Keratinocyte (primary cell): Measurements from ENCODE around the gene FOXJ3. TPM values are rescaled to one million over a fixed set of nuclear protein-coding genes. Genes with fewer than 3 reads are reported as not detected.

Experiments used
- DNase-seq: peaks from one replicate; pipeline ENCODE4 v3.0.0-alpha.2; 2011; ENCODE audit warnings: low read depth, missing footprints, low spot score
- FAIRE-seq: peaks from 2 replicates; lab custom pipeline; 2011; peaks lifted over from hg19 to GRCh38; lab: Jason Lieb, UNC
- H2AFZ ChIP-seq: 2 replicates; pipeline ENCODE4 v1.6.0; 2012; ENCODE audit warnings: low read length, control low read depth, inconsistent platforms; ENCODE audit not compliant: control insufficient read depth
- H3K27ac ChIP-seq: 2 replicates; pipeline ENCODE4 v1.5.1; 2011; ENCODE audit warnings: low read length; ENCODE audit not compliant: control insufficient read depth, insufficient read depth
- H3K27me3 ChIP-seq: 3 replicates; pipeline ENCODE4 v1.6.0; 2011; ENCODE audit warnings: low read length; ENCODE audit not compliant: control insufficient read depth, insufficient read depth; ENCODE audit errors: extremely low read depth
- H3K36me3 ChIP-seq, 2 experiments: 2 replicates in 1 of 2; 3 replicates in 1 of 2; pipeline ENCODE4 v1.5.1; 2011; ENCODE audit warnings: low read length in 2 of 2, mild to moderate bottlenecking in 1 of 2; ENCODE audit not compliant: control insufficient read depth in 2 of 2, insufficient read depth in 2 of 2; ENCODE audit errors: extremely low read depth in 1 of 2
- H3K4me1 ChIP-seq: 3 replicates; pipeline ENCODE4 v1.5.1; 2011; ENCODE audit warnings: low read length; ENCODE audit not compliant: control insufficient read depth, insufficient read depth; ENCODE audit errors: extremely low read depth
- H3K4me2 ChIP-seq: 3 replicates; pipeline ENCODE4 v1.6.0; 2011; ENCODE audit warnings: low read depth, low read length; ENCODE audit not compliant: control insufficient read depth, insufficient read depth; ENCODE audit errors: extremely low read depth
- H3K4me3 ChIP-seq, 3 experiments: fragments of 200-600 bp in 1 of 3; sonication (generic) in 1 of 3; 2 replicates in 2 of 3; 3 replicates in 1 of 3; pipeline ENCODE4 v1.5.1; 2011 to 2016; ENCODE audit warnings: low read length in 3 of 3, mild to moderate bottlenecking in 3 of 3, control low read depth in 2 of 3, inconsistent platforms in 1 of 3, low read depth in 1 of 3, mixed read lengths in 1 of 3, mixed run types in 1 of 3, moderate library complexity in 1 of 3; ENCODE audit not compliant: control insufficient read depth in 2 of 3, insufficient read depth in 2 of 3; ENCODE audit errors: extremely low read depth in 1 of 3
- H3K79me2 ChIP-seq: 2 replicates; pipeline ENCODE4 v1.6.0; 2012; ENCODE audit warnings: low read length; ENCODE audit not compliant: control insufficient read depth, insufficient read depth
- H3K9ac ChIP-seq: 3 replicates; pipeline ENCODE4 v1.6.0; 2011; ENCODE audit warnings: low read length; ENCODE audit not compliant: control insufficient read depth, insufficient read depth; ENCODE audit errors: extremely low read depth
- H3K9me1 ChIP-seq: 3 replicates; pipeline ENCODE4 v1.6.0; 2011; ENCODE audit warnings: low read length; ENCODE audit not compliant: control insufficient read depth, insufficient read depth; ENCODE audit errors: extremely low read depth
- H3K9me3 ChIP-seq: 2 replicates; pipeline ENCODE4 v1.5.1; 2012; ENCODE audit warnings: low read depth, low read length; ENCODE audit not compliant: control insufficient read depth
- H4K20me1 ChIP-seq: 3 replicates; pipeline ENCODE4 v1.6.0; 2011; ENCODE audit warnings: low read length; ENCODE audit not compliant: control insufficient read depth, insufficient read depth; ENCODE audit errors: extremely low read depth
- CTCF ChIP-seq, 3 experiments: IDR thresholded peaks in 1 of 3; conservative IDR thresholded peaks in 1 of 3; optimal IDR thresholded peaks in 1 of 3; 2 replicates in 2 of 3; 3 replicates in 1 of 3; pipeline versions ENCODE3 to v1.5.1; 2011; ENCODE audit warnings: low read length in 3 of 3, mild to moderate bottlenecking in 3 of 3, moderate library complexity in 2 of 3, control low read depth in 1 of 3, inconsistent platforms in 1 of 3; ENCODE audit not compliant: insufficient read depth in 2 of 3; ENCODE audit errors: extremely low read depth in 1 of 3
- EZH2 ChIP-seq: IDR thresholded peaks from one replicate; pipeline ENCODE4 v1.6.1; 2012; ENCODE audit warnings: inconsistent platforms, mild to moderate bottlenecking, low read length, moderate library complexity
- dilution Hi-C: fragments of 300-500 bp; cut with MboI; formaldehyde crosslinking; loops from one replicate; pipeline ENCODE4 v1.7.0; 2020; ENCODE audit warnings: low sequenced_read_pairs; ENCODE audit not compliant: extremely low pct_ligation_motif_present
- polyA minus RNA-seq, 3 experiments: library from RNA; depleted of rRNA, polyadenylated mRNA; stranded (reverse); fragments of >200 nt; gene quantifications; 1 replicate in 1 of 3; 2 replicates in 1 of 3; 3 replicates in 1 of 3; pipeline ENCODE4 v1.2.3, GENCODE V29; 2011
- polyA plus RNA-seq, 5 experiments: library from polyadenylated mRNA; depleted of rRNA in 3 of 5; stranded (reverse) in 3 of 5; stranded (forward) in 1 of 5; unstranded in 1 of 5; fragments of >200 nt; gene quantifications; 1 replicate in 1 of 5; 2 replicates in 3 of 5; 3 replicates in 1 of 5; pipeline versions ENCODE4 v1.2.1 to v1.2.3, GENCODE V29; 2011 to 2012; ENCODE audit warnings: missing spikeins in 2 of 5, low read depth in 1 of 5, low replicate concordance in 1 of 5

The FOXJ3 gene
- 26.7 to 40.2 TPM (median 30.2 TPM) in 3 replicates for polyA plus RNA-seq
- polyA plus RNA-seq (2011; ENCODE audit: low read depth) = 17.4 TPM
- polyA plus RNA-seq (2011; cell fraction: cytosol; rRNA removed) = 14.9 and 25.9 TPM in 2 replicates
- polyA plus RNA-seq (2011; cell fraction: nucleus; rRNA removed) = 56.6 and 57.9 TPM in 2 replicates
- 17.6 and 20.7 TPM in 2 replicates for polyA plus RNA-seq (2012; ENCODE audit: low replicate concordance)
- polyA minus RNA-seq = 29.2 to 60.9 TPM (median 55.4 TPM) in 3 replicates
- 20.7 TPM for polyA minus RNA-seq (2011; cell fraction: cytosol; rRNA and poly(A)+ RNA removed)
- polyA minus RNA-seq (2011; cell fraction: nucleus; rRNA and poly(A)+ RNA removed) = 19.0 and 66.6 TPM in 2 replicates

- Histone ChIP-seq H3K27me3 (no peaks in the 10 kb centered on the region), H3K9ac (peak within 1 kb of the TSS; percentile 93), H3K4me3 (peak within 1 kb of the TSS; percentile 72 to 99 (median 87)), H3K4me2 (peak within 1 kb of the TSS; percentile 91), H3K36me3 (no peaks in the 10 kb centered on the region), H3K27ac (peak within 1 kb of the TSS; percentile 87), H3K9me3 (no peaks in the 10 kb centered on the region), H4K20me1 (peaks cover 3% of the 10 kb centered on the region), H3K9me1 (no peaks in the 10 kb centered on the region), H3K79me2 (peaks cover 47% of the 10 kb centered on the region), H2AFZ (peak within 1 kb of the TSS; percentile 90), H3K4me1 (peaks cover 20% of the 10 kb centered on the region)
- dilution Hi-C loops = no loop called here
- FAIRE-seq (no peak), DNase-seq (peak; percentile 60)
- TF ChIP-seq CTCF (optimal IDR thresholded peaks at IDR 0.05 in 1 of 3, IDR thresholded peaks at IDR 0.05 in 1 of 3, conservative IDR thresholded peaks at IDR 0.05 in 1 of 3; ENCODE audit: extremely low read depth in 1 of 3, insufficient read depth in 2 of 3, low read length in 3 of 3) = peak in 1 of 3 experiments; percentile 22
- TF ChIP-seq EZH2 = no peak
Measured at GRCh38 chr1:42335050-42335808, at the start of gene FOXJ3. Gene FOXJ3 (minus strand): TSS chr1:42335235. CDS start chr1:42311093, 24,142 bp downstream.

- H3K9me1 ChIP-seq = no peaks in the 10 kb centered on the region
- peaks cover 23% of the 10 kb centered on the region for H3K27me3 ChIP-seq
- peaks cover 2% of the 10 kb centered on the region for H3K4me1 ChIP-seq
- H3K4me2 ChIP-seq = peak overlapping the region; percentile 58
- DNase-seq = no peak
- no peak overlapping the region for H2AFZ ChIP-seq
- H4K20me1 ChIP-seq = no peaks in the 10 kb centered on the region
- no peaks in the 10 kb centered on the region for H3K9me3 ChIP-seq
- H3K4me3 ChIP-seq = no peak overlapping the region
- TF ChIP-seq CTCF (optimal IDR thresholded peaks at IDR 0.05 in 1 of 3, IDR thresholded peaks at IDR 0.05 in 1 of 3, conservative IDR thresholded peaks at IDR 0.05 in 1 of 3; ENCODE audit: extremely low read depth in 1 of 3, insufficient read depth in 2 of 3, low read length in 3 of 3) (no peak), EZH2 (peak; percentile 88)
- dilution Hi-C loops = no loop called here
- no peaks in the 10 kb centered on the region for H3K36me3 ChIP-seq
- H3K27ac ChIP-seq = no peak overlapping the region
- H3K79me2 ChIP-seq = no peaks in the 10 kb centered on the region
- no peak overlapping the region for H3K9ac ChIP-seq
- no peak for FAIRE-seq
Measured at GRCh38 chr1:42381280-42381673, 46.2 kb upstream of the FOXJ3 start.
